Measurements from ENCODE around the gene ELMO3.

GRCh38 chr16:67243481-67243880 lies 44.5 kb downstream of the ELMO3 start:
- TF ChIP-seq CTCF (IDR thresholded peaks at IDR 0.05) (no peak), POLR2A (IDR thresholded peaks at IDR 0.05) (no peak), POLR2AphosphoS5 (IDR thresholded peaks at IDR 0.05) (no peak), EP300 (IDR thresholded peaks at IDR 0.05) (no peak)

Measured in upper lobe of left lung (tissue), 4 donors.